Kidney epithelial cell (primary cell): Measurements from ENCODE around the gene MAP7. TPM values are rescaled to one million over a fixed set of nuclear protein-coding genes. Genes with fewer than 3 reads are reported as not detected.
A peak's percentile ranks its signal among the peaks of the same experiment; 100 is the strongest.

ENCODE experiments used
- DNase-seq: peaks from one replicate; pipeline ENCODE4 v3.0.0-alpha.2; 2010; ENCODE audit warnings: low read depth
- H3K27me3 ChIP-seq: 2 replicates; pipeline ENCODE4 v1.6.0; 2011; ENCODE audit warnings: low read length; ENCODE audit not compliant: control insufficient read depth, insufficient read depth
- H3K36me3 ChIP-seq: 2 replicates; pipeline ENCODE4 v1.5.1; 2011; ENCODE audit warnings: low read length; ENCODE audit not compliant: control insufficient read depth, insufficient read depth
- H3K4me3 ChIP-seq: 2 replicates; pipeline ENCODE4 v1.5.1; 2011; ENCODE audit warnings: low read depth, mild to moderate bottlenecking, control low read depth, low read length
- CTCF ChIP-seq: IDR thresholded peaks from 2 replicates; pipeline ENCODE4 v1.5.1; 2011; ENCODE audit warnings: mild to moderate bottlenecking, moderate library complexity, low read length, control low read depth, inconsistent platforms; ENCODE audit not compliant: insufficient read depth, poor library complexity, severe bottlenecking
- total RNA-seq: library from RNA; depleted of rRNA; stranded (reverse); fragments of >200 nt; gene quantifications from 2 replicates; pipeline ENCODE4 v1.2.3, GENCODE V29; 2015

Gene MAP7
- total RNA-seq, 1 donor from 2014 or later, result 17.6 TPM

DNA sequence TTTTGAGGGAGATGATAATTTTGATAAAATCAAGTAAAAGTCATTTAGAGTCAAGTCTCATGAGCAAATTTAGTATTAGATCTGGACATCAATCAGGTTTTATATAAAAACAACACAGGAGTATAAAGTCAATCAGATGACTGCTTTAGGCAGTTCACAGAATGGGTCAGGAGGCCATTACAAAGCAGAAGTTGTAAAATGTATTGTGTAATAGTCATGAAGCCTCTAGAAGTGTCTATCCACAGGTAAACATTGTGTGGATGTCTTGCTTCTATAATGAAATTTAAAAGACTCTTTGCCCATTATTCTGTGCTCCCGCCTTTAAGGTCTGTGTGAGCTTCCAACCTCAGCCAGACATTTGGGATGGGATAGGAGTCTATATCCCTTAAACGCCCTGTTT, 28.8 kb downstream of the MAP7 start:
- Histone ChIP-seq H3K4me3 (no peak overlapping the region), H3K27me3 (no peaks in the 10 kb centered on the region), H3K36me3 (no peaks in the 10 kb centered on the region)
- TF ChIP-seq CTCF, result no peak
- DNase-seq, result no peak

DNA sequence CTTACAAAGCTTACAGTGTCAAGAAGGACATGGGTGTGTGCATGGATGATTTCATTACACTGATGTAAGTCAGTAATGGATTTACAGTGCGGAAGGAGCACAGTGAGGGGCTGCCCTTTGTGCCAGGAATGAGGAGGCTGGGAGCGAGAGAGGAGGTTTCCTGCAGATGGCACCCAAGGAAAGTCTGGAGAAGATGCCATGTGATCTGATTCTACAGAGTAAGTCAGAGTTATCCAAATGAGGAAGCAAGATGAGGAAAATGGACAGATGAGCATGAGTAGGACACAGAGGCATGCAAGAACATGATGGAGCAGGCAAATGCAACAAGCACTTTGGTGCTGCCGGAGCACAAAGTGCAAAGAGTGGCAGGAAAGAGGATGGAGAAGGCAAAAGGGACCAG, 29.7 kb downstream of the MAP7 start:
- Histone ChIP-seq H3K4me3 (no peak overlapping the region), H3K27me3 (no peaks in the 10 kb centered on the region), H3K36me3 (no peaks in the 10 kb centered on the region)
- TF ChIP-seq CTCF, result no peak
- DNase-seq, result no peak

DNA sequence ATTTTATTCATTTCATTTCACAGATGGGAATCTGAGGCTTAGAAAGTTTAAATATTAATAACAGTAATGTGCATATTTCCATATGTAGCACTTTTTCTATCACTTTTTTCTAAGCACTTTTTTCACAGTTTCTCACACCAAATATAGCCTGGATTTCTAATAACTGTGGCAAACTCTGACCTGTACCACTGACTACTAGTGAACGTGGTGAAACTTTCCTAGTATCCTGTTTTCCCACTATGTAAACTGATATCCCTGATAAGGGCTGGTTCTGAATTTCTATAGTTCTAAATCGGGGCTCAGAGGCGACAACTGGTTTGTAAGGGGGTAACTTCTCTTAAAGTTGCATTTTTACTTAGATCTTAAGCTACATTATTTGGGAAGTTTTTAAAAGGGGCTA, 32.6 kb downstream of the MAP7 start:
- Histone ChIP-seq H3K27me3 (no peaks in the 10 kb centered on the region), H3K36me3 (no peaks in the 10 kb centered on the region), H3K4me3 (no peak overlapping the region)
- no peak for TF ChIP-seq CTCF
- no peak for DNase-seq

DNA sequence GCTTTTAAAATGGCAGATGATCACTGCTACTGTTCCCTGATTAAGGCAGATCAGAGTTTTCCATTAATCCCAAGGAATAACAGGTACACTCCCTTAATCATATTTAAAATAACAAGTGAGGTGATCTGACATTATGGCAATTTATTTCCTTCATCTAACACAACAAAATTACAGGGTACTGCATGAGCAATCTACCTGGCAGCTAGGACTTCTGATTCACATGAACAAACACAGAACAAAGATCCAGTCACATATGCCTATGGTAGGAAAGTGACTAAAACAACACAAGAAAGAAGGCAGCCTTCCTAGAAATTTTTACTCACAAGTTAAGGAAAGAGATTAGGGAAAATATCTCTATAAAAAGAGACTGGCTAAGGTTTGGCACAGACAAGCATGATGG, 33.2 kb downstream of the MAP7 start:
- Histone ChIP-seq H3K27me3 (no peaks in the 10 kb centered on the region), H3K4me3 (no peak overlapping the region), H3K36me3 (no peaks in the 10 kb centered on the region)
- peak; percentile 52 for DNase-seq
- TF ChIP-seq CTCF, result no peak

GRCh38 chr6:136514591-136514990, 35.6 kb downstream of the MAP7 start:
- H3K4me3 ChIP-seq, result no peak overlapping the region
- DNase-seq, result no peak
- TF ChIP-seq CTCF, result no peak
- no peaks in the 10 kb centered on the region for H3K27me3 ChIP-seq
- no peaks in the 10 kb centered on the region for H3K36me3 ChIP-seq

GRCh38 chr6:136511926-136512325, 38.3 kb downstream of the MAP7 start:
- Histone ChIP-seq H3K4me3 (no peak overlapping the region), H3K27me3 (no peaks in the 10 kb centered on the region), H3K36me3 (no peaks in the 10 kb centered on the region)
- TF ChIP-seq CTCF, result no peak
- DNase-seq, result no peak
